ENCODE data around the gene TRAF7.

Gene TRAF7

DNA sequence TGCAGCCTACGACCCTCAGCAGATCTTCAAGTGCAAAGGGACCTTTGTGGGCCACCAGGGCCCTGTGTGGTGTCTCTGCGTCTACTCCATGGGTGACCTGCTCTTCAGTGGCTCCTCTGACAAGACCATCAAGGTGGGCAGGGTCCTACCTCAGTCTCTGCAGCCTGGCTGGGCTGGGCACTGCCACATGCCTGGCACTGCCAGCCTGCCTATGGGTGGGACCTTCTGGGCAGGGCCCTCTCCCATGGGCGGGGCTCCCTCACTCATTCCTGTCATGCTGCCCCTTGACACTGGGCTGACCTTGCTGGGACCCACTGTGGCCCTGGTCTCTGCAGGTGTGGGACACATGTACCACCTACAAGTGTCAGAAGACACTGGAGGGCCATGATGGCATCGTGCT, 18.3 kb downstream of the TRAF7 start:
- Histone ChIP-seq H3K4me2 (ENCODE audit: low read length) (no peak overlapping the region), H3K27me3 (ENCODE audit: control insufficient read depth, insufficient read depth, low read length) (no peaks in the 10 kb centered on the region), H3K27ac (no peak overlapping the region), H3K9ac (no peak overlapping the region), H3K79me2 (no peaks in the 10 kb centered on the region), H3K9me3 (ENCODE audit: control insufficient read depth, low read length) (no peaks in the 10 kb centered on the region), H2AFZ (no peak overlapping the region), H3K36me3 (ENCODE audit: control insufficient read depth, insufficient read depth, low read length) (no peaks in the 10 kb centered on the region), H3K4me1 (no peaks in the 10 kb centered on the region), H3K4me3 (ENCODE audit: low read depth, low read length) (no peak overlapping the region)
- TF ChIP-seq CTCF (IDR thresholded peaks at IDR 0.05): no peak

DNA sequence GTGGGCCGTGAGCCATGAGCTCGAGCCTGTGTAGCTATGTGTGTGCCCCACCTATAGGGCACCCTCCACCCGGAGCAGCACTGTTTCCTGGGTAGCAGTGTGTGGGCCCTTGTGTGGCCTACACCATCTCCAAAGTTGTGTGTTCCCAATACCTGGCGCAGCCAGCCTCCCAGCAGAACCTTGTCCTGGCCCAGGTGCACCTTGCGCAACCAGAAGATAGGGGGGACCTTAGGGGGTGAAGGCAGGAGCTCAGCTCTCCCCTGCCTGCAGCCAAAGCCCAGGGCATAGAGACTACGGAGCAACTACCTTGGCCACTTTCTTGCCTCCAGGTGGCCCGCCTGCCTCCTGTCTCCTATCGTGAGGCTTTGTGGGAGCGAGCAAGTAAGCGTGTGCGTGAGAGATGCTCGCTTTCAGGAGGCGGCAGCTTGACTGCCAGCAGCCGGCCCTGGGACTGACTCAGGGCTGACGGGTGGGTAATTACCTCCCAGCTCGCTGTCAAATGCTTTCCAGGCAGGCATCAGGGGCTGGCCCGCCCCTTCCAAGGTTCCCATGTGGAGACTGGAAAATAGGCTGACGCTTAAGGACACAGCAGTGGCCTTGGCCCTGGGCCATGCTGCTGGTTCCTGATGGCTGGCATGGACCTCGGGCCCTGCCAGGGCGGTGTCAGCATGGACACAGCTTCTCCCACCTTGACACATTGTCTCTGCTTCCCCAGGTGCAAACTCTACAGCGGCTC, 19.0 kb downstream of the TRAF7 start:
- no peak overlapping the region for H2AFZ ChIP-seq
- TF ChIP-seq CTCF (IDR thresholded peaks at IDR 0.05): no peak
- H3K4me1 ChIP-seq: no peaks in the 10 kb centered on the region
- no peaks in the 10 kb centered on the region for H3K9me3 ChIP-seq (ENCODE audit: control insufficient read depth, low read length)
- H3K27me3 ChIP-seq (ENCODE audit: control insufficient read depth, insufficient read depth, low read length): no peaks in the 10 kb centered on the region
- H3K27ac ChIP-seq: no peak overlapping the region
- H3K4me3 ChIP-seq (ENCODE audit: low read depth, low read length): no peak overlapping the region
- H3K36me3 ChIP-seq (ENCODE audit: control insufficient read depth, insufficient read depth, low read length): no peaks in the 10 kb centered on the region
- no peak overlapping the region for H3K4me2 ChIP-seq (ENCODE audit: low read length)
- no peaks in the 10 kb centered on the region for H3K79me2 ChIP-seq
- H3K9ac ChIP-seq: no peak overlapping the region

DNA sequence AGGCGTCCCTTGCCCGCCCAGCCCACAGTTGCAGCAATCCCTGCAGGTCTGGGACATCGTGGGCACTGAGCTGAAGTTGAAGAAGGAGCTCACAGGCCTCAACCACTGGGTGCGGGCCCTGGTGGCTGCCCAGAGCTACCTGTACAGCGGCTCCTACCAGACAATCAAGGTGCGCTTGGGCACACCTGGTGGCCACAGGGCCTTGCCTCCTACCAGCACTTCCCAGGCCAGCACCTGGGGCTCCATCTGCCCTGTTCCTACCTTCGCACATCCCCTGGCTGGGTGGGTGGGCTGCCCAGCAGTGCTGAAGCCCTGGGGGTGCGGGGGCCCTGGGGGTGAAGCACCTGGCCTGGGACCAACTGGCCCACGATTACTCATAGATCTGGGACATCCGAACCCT, 19.9 kb downstream of the TRAF7 start:
- Histone ChIP-seq H3K4me3 (ENCODE audit: low read depth, low read length) (no peak overlapping the region), H3K27ac (no peak overlapping the region), H2AFZ (no peak overlapping the region), H3K79me2 (no peaks in the 10 kb centered on the region), H3K9ac (no peak overlapping the region), H3K27me3 (ENCODE audit: control insufficient read depth, insufficient read depth, low read length) (no peaks in the 10 kb centered on the region), H3K4me2 (ENCODE audit: low read length) (no peak overlapping the region), H3K4me1 (no peaks in the 10 kb centered on the region), H3K36me3 (ENCODE audit: control insufficient read depth, insufficient read depth, low read length) (no peaks in the 10 kb centered on the region), H3K9me3 (ENCODE audit: control insufficient read depth, low read length) (no peaks in the 10 kb centered on the region)
- no peak for TF ChIP-seq CTCF (IDR thresholded peaks at IDR 0.05)

DNA sequence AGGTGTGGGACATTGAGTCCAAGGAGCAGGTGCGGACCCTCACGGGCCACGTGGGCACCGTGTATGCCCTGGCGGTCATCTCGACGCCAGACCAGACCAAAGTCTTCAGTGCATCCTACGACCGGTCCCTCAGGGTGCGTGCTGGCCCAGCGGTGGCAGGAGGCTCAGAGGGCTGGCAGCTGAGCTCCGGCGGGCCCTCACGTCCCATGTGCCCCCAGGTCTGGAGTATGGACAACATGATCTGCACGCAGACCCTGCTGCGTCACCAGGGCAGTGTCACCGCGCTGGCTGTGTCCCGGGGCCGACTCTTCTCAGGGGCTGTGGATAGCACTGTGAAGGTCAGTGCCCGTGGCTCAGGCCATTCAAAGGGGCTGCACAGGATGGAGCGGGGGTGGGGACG, 20.5 kb downstream of the TRAF7 start:
- Histone ChIP-seq H3K27me3 (ENCODE audit: control insufficient read depth, insufficient read depth, low read length) (no peaks in the 10 kb centered on the region), H3K79me2 (no peaks in the 10 kb centered on the region), H3K4me1 (no peaks in the 10 kb centered on the region), H3K36me3 (ENCODE audit: control insufficient read depth, insufficient read depth, low read length) (no peaks in the 10 kb centered on the region), H3K9me3 (ENCODE audit: control insufficient read depth, low read length) (no peaks in the 10 kb centered on the region), H3K9ac (no peak overlapping the region), H3K27ac (no peak overlapping the region), H3K4me3 (ENCODE audit: low read depth, low read length) (no peak overlapping the region), H3K4me2 (ENCODE audit: low read length) (no peak overlapping the region), H2AFZ (no peak overlapping the region)
- no peak for TF ChIP-seq CTCF (IDR thresholded peaks at IDR 0.05)

- Histone ChIP-seq H3K27me3 (ENCODE audit: control insufficient read depth, insufficient read depth, low read length) (no peaks in the 10 kb centered on the region), H2AFZ (no peak overlapping the region), H3K4me3 (ENCODE audit: low read depth, low read length) (no peak overlapping the region), H3K79me2 (no peaks in the 10 kb centered on the region), H3K27ac (no peak overlapping the region), H3K4me1 (no peaks in the 10 kb centered on the region), H3K36me3 (ENCODE audit: control insufficient read depth, insufficient read depth, low read length) (no peaks in the 10 kb centered on the region), H3K9ac (no peak overlapping the region), H3K4me2 (ENCODE audit: low read length) (no peak overlapping the region), H3K9me3 (ENCODE audit: control insufficient read depth, low read length) (no peaks in the 10 kb centered on the region)
- TF ChIP-seq CTCF (IDR thresholded peaks at IDR 0.05): no peak
Measured at GRCh38 chr16:2177101-2177500, 21.5 kb downstream of the TRAF7 start.
